Erythroblast (primary cell): ENCODE data around the gene ELFN2.

Experiments
- GATA1 ChIP-seq: IDR thresholded peaks from 2 replicates; pipeline ENCODE4 v1.6.1; 2011; ENCODE audit warnings: low read depth, mild to moderate bottlenecking, control low read depth, low read length, moderate library complexity
- POLR2A ChIP-seq: IDR thresholded peaks from 2 replicates; pipeline ENCODE4 v1.6.1; 2011; ENCODE audit warnings: mild to moderate bottlenecking, low read length

DNA sequence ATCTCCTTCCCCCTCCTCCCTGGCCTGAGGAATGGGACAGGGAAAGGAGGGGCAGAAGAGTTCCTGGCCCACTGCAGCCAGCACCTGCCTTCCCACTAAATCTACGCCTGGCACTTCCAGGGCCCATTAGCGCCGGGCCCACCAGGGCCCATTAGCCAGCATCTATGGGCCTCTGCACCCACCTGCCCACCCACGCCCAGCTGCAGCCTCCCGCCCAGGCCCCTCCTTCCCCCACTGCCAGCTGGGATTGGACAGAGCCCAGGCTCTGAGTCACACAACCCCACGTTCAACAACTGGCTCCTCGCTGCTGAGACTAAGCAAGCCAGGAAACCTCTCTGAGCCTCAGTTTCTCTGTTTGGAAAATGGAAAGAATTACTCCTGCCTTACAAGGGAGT is 96.2 kb downstream of the ELFN2 start:
- TF ChIP-seq POLR2A (no peak), GATA1 (no peak)
